K562 (cell line): ENCODE data around the gene VSIG1. TPM values are rescaled to one million over a fixed set of nuclear protein-coding genes. Genes with fewer than 3 reads are reported as not detected.
A peak's percentile ranks its signal among the peaks of the same experiment; 100 is the strongest.

ENCODE experiments used
- ARID1B ChIP-seq: fragments of 450-650 bp; IDR thresholded peaks from 2 replicates; pipeline ENCODE4 v1.6.1; 2016; ENCODE audit warnings: antibody characterized with exemption, mild to moderate bottlenecking, inconsistent platforms
- BCL6 ChIP-seq: fragments of 250-450 bp; sonication (Bioruptor Pico); IDR thresholded peaks from 2 replicates; pipeline ENCODE4 v1.4.0; 2020
- BRD4 ChIP-seq: fragments of 200-600 bp; sonication (generic); IDR thresholded peaks from 2 replicates; pipeline ENCODE4 v1.6.1; 2017; ENCODE audit warnings: inconsistent platforms
- CBFA2T3 ChIP-seq: fragments of 450-650 bp; IDR thresholded peaks from 2 replicates; pipeline ENCODE4 v1.6.1; 2017
- CBX5 ChIP-seq: IDR thresholded peaks from 2 replicates; pipeline ENCODE4 v1.6.1; 2014; ENCODE audit warnings: low read depth, borderline replicate concordance
- CHCHD3 ChIP-seq: fragments of 250-450 bp; sonication (Bioruptor Pico); IDR thresholded peaks from 2 replicates; pipeline ENCODE4 v2.1.2; 2022; ENCODE audit warnings: mild to moderate bottlenecking
- E2F6 ChIP-seq, 2 experiments: IDR thresholded peaks; 2 replicates each; pipeline ENCODE4 v1.6.1; 2011; ENCODE audit warnings: borderline replicate concordance in 1 of 2, control low read depth in 1 of 2, low read depth in 1 of 2, low read length in 1 of 2, mild to moderate bottlenecking in 1 of 2, mixed read lengths in 1 of 2, moderate library complexity in 1 of 2; ENCODE audit not compliant: insufficient read depth in 1 of 2, insufficient read length in 1 of 2, poor library complexity in 1 of 2, severe bottlenecking in 1 of 2; ENCODE audit errors: extremely low read depth in 1 of 2
- ELF2 ChIP-seq: fragments of 250-450 bp; sonication (Bioruptor Pico); IDR thresholded peaks from 2 replicates; pipeline ENCODE4 v1.5.0; 2021; ENCODE audit warnings: mild to moderate bottlenecking
- ESRRB ChIP-seq: fragments of 250-450 bp; sonication (Bioruptor Pico); IDR thresholded peaks from 2 replicates; pipeline ENCODE4 v1.5.0; 2020; ENCODE audit warnings: mild to moderate bottlenecking, moderate library complexity, borderline replicate concordance
- FOXJ2 ChIP-seq: fragments of 200-800 bp; sonication (Bioruptor generic); IDR thresholded peaks from 2 replicates; pipeline ENCODE4 v1.6.1; 2016; ENCODE audit warnings: missing genetic modification characterization, missing compliant biosample characterization
- KDM4B ChIP-seq, 2 experiments: fragments of 450-650 bp in 1 of 2; sonication (generic) in 1 of 2; IDR thresholded peaks; 2 replicates each; pipeline ENCODE4 v1.6.1; 2016 to 2017; ENCODE audit warnings: borderline replicate concordance in 2 of 2, antibody characterized with exemption in 1 of 2, low read depth in 1 of 2, mild to moderate bottlenecking in 1 of 2
- POLR3G ChIP-seq: IDR thresholded peaks from 2 replicates; pipeline ENCODE4 v1.6.1; 2011; ENCODE audit not compliant: insufficient read length, insufficient replicate concordance; ENCODE audit errors: extremely low read depth
- PRMT5 ChIP-seq: sonication (generic); formaldehyde crosslinking; IDR thresholded peaks from 2 replicates; pipeline ENCODE4 v1.5.0; 2020; ENCODE audit warnings: missing genetic modification reagents
- PTTG1 ChIP-seq: fragments of 450-650 bp; IDR thresholded peaks from 2 replicates; pipeline ENCODE4 v1.6.1; 2016; ENCODE audit warnings: low read depth, mild to moderate bottlenecking, missing genetic modification characterization, missing compliant biosample characterization
- SMARCA5 ChIP-seq: fragments of 450-650 bp; IDR thresholded peaks from 2 replicates; pipeline ENCODE4 v1.6.1; 2016
- U2AF1 ChIP-seq: fragments of 200-400 bp; formaldehyde crosslinking; optimal IDR thresholded peaks from 2 replicates; pipeline ENCODE3; 2017; ENCODE audit warnings: mild to moderate bottlenecking, low read depth, low read length, moderate library complexity
- YBX1 ChIP-seq: fragments of 450-650 bp; IDR thresholded peaks from 2 replicates; pipeline ENCODE4 v1.7.1; 2016; ENCODE audit warnings: mild to moderate bottlenecking
- ZBTB9 ChIP-seq: fragments of 450-650 bp; formaldehyde crosslinking; IDR thresholded peaks from 2 replicates; pipeline ENCODE4 v1.4.0; 2020; ENCODE audit warnings: mild to moderate bottlenecking, moderate library complexity
- ZNF239 ChIP-seq: fragments of 250-450 bp; sonication (Bioruptor Pico); IDR thresholded peaks from 2 replicates; pipeline ENCODE4 v1.4.0; 2020; ENCODE audit warnings: mild to moderate bottlenecking
- ZNF57 ChIP-seq: fragments of 450-650 bp; formaldehyde crosslinking; IDR thresholded peaks from 2 replicates; pipeline ENCODE4 v1.4.0; 2020; ENCODE audit warnings: mild to moderate bottlenecking, moderate library complexity
- ZNF717 ChIP-seq: fragments of 250-450 bp; sonication (Bioruptor Pico); IDR thresholded peaks from 2 replicates; pipeline ENCODE4 v1.5.0; 2021
- ZNF740 ChIP-seq, 3 experiments: fragments of 200-800 bp in 1 of 3; sonication (Bioruptor generic) in 1 of 3; sonication (generic) in 1 of 3; formaldehyde crosslinking in 1 of 3; IDR thresholded peaks; 2 replicates each; pipeline versions ENCODE4 v1.6.1 to v1.8.0; 2016 to 2022; ENCODE audit warnings: mild to moderate bottlenecking in 2 of 3, missing compliant biosample characterization in 2 of 3, missing genetic modification characterization in 2 of 3, missing genetic modification reagents in 1 of 3
- polyA plus RNA-seq, 8 experiments: library from polyadenylated mRNA; depleted of rRNA in 4 of 8; stranded (reverse) in 5 of 8; unstranded in 3 of 8; fragments of >200 nt; fragmentation: Nextera tagmentation in 2 of 8; fragmentation: Illumina TruSeq in 1 of 8; extraction: Ambion mirVana in 2 of 8; extraction: Trizol in 1 of 8; gene quantifications; 2 replicates each; pipeline versions ENCODE4 v1.2.1 to v1.2.3, GENCODE V29; 2011 to 2014; ENCODE audit warnings: inconsistent platforms in 1 of 8, missing spikeins in 1 of 8
- total RNA-seq, 7 experiments: library from RNA; depleted of rRNA in 6 of 7; stranded (reverse); fragments of >200 nt in 6 of 7; fragmentation: Illumina TruSeq in 2 of 7; extraction: Trizol in 2 of 7; gene quantifications; 2 replicates each; pipeline versions ENCODE4 v1.2.1 to v1.2.3, GENCODE V29; 2011 to 2021; ENCODE audit warnings: low replicate concordance in 1 of 7
- TF ChIP-seq, protein P1 (sequence below): sonication (generic); formaldehyde crosslinking; IDR thresholded peaks from 2 replicates; pipeline ENCODE4 v1.8.0; 2022; ENCODE audit warnings: missing genetic modification reagents, mild to moderate bottlenecking, moderate library complexity, borderline replicate concordance
- TF ChIP-seq, protein P2 (sequence below): fragments of 250-450 bp; sonication (Bioruptor Pico); IDR thresholded peaks from 2 replicates; pipeline ENCODE4 v1.8.0; 2022; ENCODE audit warnings: inconsistent platforms, mild to moderate bottlenecking, moderate library complexity, borderline replicate concordance

Gene VSIG1
- total and polyA plus RNA-seq, 9 of the 15 experiments (the other 6 are each of a cell fraction or from before 2014, with no cell fraction given) = not detected

GRCh38 chrX:108091264-108091877 lies 46.5 kb downstream of the VSIG1 start, which contains the start of the genes ATG4A and PSMD10 (continued):
- no peak for TF ChIP-seq PTTG1 (tag)
- no peak for TF ChIP-seq YBX1
- no peak for TF ChIP-seq BRD4
- TF ChIP-seq E2F6 (IDR thresholded peaks at IDR 0.05; ENCODE audit: borderline replicate concordance in 1 of 2, extremely low read depth in 1 of 2, insufficient read depth in 1 of 2, insufficient read length in 1 of 2, low read depth in 1 of 2, low read length in 1 of 2, poor library complexity in 1 of 2, severe bottlenecking in 1 of 2) = no peak
- TF ChIP-seq CBX5 = no peak
- TF ChIP-seq, protein P1, sequence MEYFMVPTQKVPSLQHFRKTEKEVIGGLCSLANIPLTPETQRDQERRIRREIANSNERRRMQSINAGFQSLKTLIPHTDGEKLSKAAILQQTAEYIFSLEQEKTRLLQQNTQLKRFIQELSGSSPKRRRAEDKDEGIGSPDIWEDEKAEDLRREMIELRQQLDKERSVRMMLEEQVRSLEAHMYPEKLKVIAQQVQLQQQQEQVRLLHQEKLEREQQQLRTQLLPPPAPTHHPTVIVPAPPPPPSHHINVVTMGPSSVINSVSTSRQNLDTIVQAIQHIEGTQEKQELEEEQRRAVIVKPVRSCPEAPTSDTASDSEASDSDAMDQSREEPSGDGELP = peak; percentile 95
- no peak for TF ChIP-seq ZBTB9 (CRISPR knock-in tag)
- no peak for TF ChIP-seq CHCHD3 (CRISPR knock-in tag)
- TF ChIP-seq, protein P2, sequence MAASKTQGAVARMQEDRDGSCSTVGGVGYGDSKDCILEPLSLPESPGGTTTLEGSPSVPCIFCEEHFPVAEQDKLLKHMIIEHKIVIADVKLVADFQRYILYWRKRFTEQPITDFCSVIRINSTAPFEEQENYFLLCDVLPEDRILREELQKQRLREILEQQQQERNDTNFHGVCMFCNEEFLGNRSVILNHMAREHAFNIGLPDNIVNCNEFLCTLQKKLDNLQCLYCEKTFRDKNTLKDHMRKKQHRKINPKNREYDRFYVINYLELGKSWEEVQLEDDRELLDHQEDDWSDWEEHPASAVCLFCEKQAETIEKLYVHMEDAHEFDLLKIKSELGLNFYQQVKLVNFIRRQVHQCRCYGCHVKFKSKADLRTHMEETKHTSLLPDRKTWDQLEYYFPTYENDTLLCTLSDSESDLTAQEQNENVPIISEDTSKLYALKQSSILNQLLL (CRISPR knock-in tag) = no peak
- 0 out of 2 replicates have a peak, but pooled peaks have one; percentile 29 for TF ChIP-seq FOXJ2 (tag)
- TF ChIP-seq PRMT5 (CRISPR knock-in tag) = no peak
- peak; percentile 73; the same call in 1 of the 2 replicates for TF ChIP-seq ELF2 (CRISPR knock-in tag)
- TF ChIP-seq BCL6 (CRISPR knock-in tag) = no peak
- no peak for TF ChIP-seq POLR3G
- TF ChIP-seq CBFA2T3 = no peak
- no peak for TF ChIP-seq ZNF740 (CRISPR knock-in tag; IDR thresholded peaks at IDR 0.05)
- no peak; a peak in 1 of 4 replicates for TF ChIP-seq ZNF740 (tag; IDR thresholded peaks at IDR 0.05)
- TF ChIP-seq U2AF1 = no peak
- 0 out of 4 replicates have a peak, but pooled peaks of 1 of the 2 experiments have one; percentile 25 for TF ChIP-seq KDM4B (IDR thresholded peaks at IDR 0.05; ENCODE audit: borderline replicate concordance in 2 of 2, low read depth in 1 of 2)
- no peak for TF ChIP-seq ARID1B
- TF ChIP-seq SMARCA5 = no peak
- TF ChIP-seq ZNF239 (CRISPR knock-in tag) = no peak
- no peak for TF ChIP-seq ZNF717
- no peak for TF ChIP-seq ESRRB
- TF ChIP-seq ZNF57 (CRISPR knock-in tag) = no peak
